ENCODE data around the gene PLEK2.

DNA sequence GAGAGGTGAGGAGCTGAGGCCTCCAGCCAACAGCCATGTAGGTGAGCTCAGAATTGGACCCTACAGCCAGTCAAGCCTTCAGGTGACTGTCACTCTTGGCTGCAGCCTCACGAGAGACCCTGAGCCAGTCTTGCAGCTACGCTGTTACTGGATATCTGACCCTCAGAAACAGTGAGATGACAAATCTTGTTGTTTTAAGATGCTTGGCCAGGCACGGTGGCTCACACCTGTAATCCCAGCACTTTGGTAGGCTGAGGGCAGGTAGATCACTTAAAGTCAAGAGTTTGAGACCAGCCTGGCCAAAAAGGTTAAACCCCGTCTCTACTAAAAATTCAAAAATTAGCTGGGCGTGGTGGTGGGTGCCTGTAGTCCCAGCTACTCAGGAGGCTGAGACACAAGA, 6.2 kb downstream of the PLEK2 start:
- TF ChIP-seq ZNF639 (CRISPR knock-in tag; conservative IDR thresholded peaks at IDR 0.05) (no peak), ZNF850 (CRISPR knock-in tag; conservative IDR thresholded peaks at IDR 0.05) (no peak), ATRX (CRISPR knock-in tag; IDR thresholded peaks at IDR 0.05; ENCODE audit: borderline replicate concordance) (no peak), CBX2 (IDR thresholded peaks at IDR 0.05; ENCODE audit: low read depth, low read length) (no peak), CBX2 (CRISPR knock-in tag; IDR thresholded peaks at IDR 0.05; ENCODE audit: low read depth) (no peak), ZBTB8A (CRISPR knock-in tag; IDR thresholded peaks at IDR 0.05; ENCODE audit: borderline replicate concordance, low read depth) (no peak), CHCHD3 (CRISPR knock-in tag; IDR thresholded peaks at IDR 0.05) (no peak), ISL2 (CRISPR knock-in tag; IDR thresholded peaks at IDR 0.05) (no peak), POLR2A (IDR thresholded peaks at IDR 0.05; ENCODE audit: insufficient read depth in 1 of 2, low read depth in 2 of 2, low read length in 2 of 2) (no peak), PCBP2 (optimal IDR thresholded peaks at IDR 0.05; ENCODE audit: low read depth, low read length, poor library complexity, severe bottlenecking) (no peak), ZNF207 (IDR thresholded peaks at IDR 0.05; ENCODE audit: borderline replicate concordance) (no peak), EED (CRISPR knock-in tag; IDR thresholded peaks at IDR 0.05) (no peak)
- TF ChIP-seq, protein P1, sequence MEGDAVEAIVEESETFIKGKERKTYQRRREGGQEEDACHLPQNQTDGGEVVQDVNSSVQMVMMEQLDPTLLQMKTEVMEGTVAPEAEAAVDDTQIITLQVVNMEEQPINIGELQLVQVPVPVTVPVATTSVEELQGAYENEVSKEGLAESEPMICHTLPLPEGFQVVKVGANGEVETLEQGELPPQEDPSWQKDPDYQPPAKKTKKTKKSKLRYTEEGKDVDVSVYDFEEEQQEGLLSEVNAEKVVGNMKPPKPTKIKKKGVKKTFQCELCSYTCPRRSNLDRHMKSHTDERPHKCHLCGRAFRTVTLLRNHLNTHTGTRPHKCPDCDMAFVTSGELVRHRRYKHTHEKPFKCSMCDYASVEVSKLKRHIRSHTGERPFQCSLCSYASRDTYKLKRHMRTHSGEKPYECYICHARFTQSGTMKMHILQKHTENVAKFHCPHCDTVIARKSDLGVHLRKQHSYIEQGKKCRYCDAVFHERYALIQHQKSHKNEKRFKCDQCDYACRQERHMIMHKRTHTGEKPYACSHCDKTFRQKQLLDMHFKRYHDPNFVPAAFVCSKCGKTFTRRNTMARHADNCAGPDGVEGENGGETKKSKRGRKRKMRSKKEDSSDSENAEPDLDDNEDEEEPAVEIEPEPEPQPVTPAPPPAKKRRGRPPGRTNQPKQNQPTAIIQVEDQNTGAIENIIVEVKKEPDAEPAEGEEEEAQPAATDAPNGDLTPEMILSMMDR (CRISPR knock-in tag; IDR thresholded peaks at IDR 0.05) = no peak
